GM21737 (cell line): Measurements from ENCODE around the gene GPRIN1.

Experiments
- ATAC-seq: cut with Tn5 transposase; IDR thresholded peaks from one replicate; pipeline ENCODE4 v1.9.1; 2021; ENCODE audit warnings: mild to moderate bottlenecking, moderate library complexity; ENCODE audit not compliant: unreplicated experiment

Gene GPRIN1

DNA sequence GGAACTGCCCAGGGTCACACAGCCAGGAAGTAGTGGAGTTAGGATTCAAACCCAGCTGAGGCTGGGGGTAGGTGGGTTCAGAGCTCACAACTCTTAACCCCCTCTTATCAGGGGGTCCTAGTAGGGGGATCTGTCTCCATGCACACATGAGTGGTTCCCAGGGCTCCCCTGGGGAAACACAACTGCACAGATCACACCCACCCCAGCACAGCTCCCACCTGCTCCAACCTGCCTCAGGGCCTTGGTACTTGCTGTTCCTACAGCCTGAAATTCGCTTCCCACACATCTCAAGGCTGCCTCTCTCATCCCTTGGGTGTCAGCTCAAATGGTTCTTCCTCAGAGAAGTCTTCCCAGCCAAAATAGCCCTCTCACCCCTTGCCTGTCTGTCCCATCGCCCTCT, 15.6 kb upstream of the GPRIN1 start:
- no peak for ATAC-seq

GRCh38 chr5:176624938-176625337, 15.0 kb upstream of the GPRIN1 start:
- ATAC-seq = no peak

DNA sequence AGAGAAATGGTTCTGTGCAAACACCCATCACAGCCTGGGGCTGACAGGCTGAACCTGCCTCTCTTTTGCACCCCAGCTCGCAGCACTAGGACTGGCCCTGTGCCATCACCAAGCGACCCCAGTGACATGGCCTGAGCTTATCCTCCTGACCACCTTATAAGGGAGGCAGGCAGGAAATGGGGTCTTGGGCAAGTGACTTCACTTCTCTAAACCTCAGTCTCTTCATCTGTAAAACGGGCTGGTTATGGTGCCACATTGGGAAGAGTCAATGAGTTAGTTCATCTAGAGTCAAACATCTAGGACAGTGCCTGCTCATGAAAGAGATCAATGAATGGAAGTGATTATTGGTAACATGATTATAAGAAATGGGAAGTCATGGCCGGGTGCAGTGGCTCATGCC, 14.2 kb upstream of the GPRIN1 start:
- ATAC-seq = no peak

DNA sequence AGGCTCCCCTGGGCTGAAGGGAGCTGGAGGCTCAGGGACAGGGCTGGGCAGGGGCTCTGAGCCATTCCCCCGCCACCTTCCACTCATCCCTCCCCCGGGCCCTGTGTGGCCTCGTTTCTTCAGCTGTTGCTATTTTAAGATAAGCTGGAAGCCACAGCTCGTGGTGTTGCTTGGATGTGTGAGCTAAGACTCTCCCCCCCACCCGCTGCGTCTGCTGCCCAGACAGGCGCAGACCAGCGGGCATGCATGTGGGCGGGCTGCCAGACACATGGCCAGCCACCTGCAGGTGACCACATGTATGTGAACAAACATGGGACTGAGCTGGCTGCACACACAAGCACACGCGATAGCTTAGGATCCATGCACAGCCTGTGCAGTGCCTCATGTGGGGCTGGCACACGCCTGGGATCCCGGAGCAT, 11.7 kb upstream of the GPRIN1 start:
- no peak for ATAC-seq

- ATAC-seq = no peak
Observed at GRCh38 chr5:176620333-176620981, 10.5 kb upstream of the GPRIN1 start.

DNA sequence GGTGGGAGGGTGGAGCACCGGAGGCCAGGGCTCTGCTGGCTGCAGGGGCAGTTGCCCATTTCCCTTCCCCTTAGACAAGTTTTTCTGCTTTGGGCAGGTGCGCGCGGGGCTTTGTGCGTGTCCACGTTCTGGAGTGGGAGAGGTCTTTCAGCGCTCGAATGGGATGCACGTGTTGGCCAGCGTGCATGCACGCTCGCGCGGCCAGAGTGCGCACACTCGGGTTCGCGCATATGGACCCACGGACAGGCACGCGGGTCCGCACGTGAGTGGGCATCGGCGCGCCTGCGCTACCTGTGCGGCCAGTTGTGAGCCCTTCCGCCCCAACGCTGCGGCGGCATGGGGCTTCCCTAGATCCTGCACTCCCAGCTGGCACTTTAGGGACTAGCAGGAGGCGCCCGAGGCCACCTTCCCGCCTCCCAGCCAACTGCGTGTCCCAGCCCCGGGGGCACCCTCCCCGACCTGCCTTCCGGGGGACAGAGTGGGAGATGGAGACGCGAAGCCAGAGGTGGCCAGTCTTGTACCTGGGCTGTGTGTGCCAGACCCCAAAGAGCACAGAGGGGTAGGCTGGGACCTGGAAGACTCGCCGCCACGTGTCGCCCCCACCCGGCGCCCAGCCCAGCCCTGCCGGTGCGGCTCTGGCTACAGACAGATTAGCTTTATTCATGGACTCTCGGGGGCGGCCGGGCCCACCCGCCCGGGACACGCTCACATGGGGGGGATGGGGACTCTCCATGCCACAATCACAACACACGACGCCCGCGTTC, 9.8 kb upstream of the GPRIN1 start:
- no peak for ATAC-seq

- ATAC-seq = peak; percentile 81
Observed at GRCh38 chr5:176619203-176619568, 9.2 kb upstream of the GPRIN1 start.

- no peak for ATAC-seq
Observed at GRCh38 chr5:176618783-176619182, 8.8 kb upstream of the GPRIN1 start.

GRCh38 chr5:176616511-176616910, 6.6 kb upstream of the GPRIN1 start:
- ATAC-seq = no peak

DNA sequence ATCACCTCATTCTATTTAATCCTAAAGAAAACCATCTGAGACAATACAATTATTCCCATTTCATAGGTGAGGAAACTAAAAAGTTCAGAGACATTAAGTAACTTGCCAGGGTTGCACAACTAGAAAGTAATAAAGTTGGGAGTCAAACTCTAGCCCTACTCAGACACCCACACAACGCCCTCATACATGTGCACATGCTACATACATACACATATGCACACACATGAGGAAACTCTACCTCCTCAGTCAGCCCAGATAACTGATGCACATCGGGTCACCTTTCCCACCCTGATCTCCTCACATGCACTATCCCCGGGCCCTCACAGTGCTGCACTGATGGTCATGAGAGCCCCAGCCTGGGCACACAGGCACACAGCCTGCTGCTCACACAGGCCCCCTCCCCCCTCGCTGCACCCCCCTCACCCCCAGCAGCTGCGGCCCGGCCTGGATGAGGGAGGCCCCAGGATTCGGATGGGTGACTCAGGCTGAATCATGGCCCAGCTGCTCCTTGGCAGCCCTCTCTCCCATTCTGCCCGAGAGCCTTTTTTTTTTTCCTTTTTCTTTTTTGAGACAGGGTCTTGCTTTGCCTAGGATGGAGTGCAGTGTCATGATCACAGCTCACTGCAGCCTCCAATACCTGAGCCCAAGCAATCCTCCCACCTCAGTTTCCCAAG, 5.0 kb upstream of the GPRIN1 start:
- no peak for ATAC-seq

DNA sequence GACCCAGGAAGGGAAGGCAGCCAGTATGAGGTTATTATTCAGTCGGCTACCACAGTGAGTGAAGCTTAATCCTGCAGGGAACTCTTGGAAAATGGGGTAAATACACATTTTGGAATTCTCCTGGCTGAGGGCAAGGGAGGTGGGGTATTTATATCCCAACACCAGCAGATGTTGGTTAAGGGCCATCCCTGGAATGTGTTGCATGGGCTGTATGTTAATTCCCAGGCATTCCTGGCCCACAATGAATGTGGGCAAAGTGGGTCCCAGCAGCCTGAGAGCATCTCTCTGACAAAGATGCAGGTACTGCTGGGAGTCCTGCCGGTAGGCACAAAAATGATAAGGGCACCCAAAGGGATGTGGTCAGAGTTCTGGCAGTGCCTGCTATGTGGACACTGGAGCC, 2.9 kb upstream of the GPRIN1 start:
- no peak for ATAC-seq

DNA sequence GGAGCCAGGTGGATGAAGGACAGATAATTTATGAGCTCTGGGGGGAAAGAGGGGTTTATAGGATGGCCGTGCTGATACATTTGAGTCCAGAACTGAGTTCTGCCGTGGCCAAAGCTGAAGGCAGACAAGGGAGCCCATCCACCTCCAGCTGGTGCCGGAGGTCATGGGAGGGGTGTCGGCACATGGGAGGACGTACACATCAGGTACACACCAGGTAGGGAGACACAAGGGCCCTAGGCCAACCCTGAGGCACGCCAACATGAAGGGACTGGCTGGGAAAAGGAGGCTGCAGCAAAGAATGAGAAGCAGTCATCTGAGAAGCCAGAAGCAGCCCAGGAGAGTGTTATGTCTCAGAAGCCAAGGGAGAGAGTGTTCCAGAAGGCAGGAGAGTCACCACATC, 2.1 kb upstream of the GPRIN1 start:
- no peak for ATAC-seq

DNA sequence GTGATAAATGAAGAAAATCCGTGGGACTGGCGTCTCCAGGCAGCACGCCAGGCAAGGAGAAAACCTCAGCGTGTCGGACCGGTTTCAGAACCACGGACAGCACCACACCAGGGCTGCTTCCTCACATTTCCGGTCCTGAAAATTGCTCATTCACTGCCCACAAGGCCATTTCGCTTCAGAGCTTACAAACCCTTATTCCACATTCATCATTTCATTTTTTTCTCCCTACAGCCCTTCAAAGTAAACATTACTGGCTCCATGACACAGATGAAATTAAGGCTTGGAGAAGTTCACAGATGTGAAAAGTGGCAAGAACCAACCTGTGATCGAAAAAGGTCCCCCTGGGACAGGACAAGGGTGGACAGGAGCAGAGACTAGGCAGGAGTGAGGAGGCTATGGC, 1.5 kb upstream of the GPRIN1 start:
- no peak for ATAC-seq

DNA sequence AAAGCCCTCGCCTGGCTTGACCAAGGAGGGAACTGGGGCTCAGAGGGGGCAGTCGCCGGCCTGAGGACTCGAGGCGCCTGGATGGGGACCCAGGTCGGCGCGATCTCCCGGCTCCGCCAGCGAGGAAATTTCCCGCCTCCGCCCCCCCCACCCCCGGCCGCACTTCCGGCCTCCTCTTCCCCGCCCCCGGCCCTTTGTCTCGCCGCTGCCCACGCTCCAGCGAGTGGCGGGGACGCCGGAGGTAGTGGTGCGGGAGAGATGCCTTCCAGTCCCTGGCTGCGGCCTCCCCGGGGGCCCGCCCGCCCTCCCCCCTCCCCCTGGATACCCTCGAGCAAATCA, 448 bp upstream of the GPRIN1 start:
- peak; percentile 7 for ATAC-seq

DNA sequence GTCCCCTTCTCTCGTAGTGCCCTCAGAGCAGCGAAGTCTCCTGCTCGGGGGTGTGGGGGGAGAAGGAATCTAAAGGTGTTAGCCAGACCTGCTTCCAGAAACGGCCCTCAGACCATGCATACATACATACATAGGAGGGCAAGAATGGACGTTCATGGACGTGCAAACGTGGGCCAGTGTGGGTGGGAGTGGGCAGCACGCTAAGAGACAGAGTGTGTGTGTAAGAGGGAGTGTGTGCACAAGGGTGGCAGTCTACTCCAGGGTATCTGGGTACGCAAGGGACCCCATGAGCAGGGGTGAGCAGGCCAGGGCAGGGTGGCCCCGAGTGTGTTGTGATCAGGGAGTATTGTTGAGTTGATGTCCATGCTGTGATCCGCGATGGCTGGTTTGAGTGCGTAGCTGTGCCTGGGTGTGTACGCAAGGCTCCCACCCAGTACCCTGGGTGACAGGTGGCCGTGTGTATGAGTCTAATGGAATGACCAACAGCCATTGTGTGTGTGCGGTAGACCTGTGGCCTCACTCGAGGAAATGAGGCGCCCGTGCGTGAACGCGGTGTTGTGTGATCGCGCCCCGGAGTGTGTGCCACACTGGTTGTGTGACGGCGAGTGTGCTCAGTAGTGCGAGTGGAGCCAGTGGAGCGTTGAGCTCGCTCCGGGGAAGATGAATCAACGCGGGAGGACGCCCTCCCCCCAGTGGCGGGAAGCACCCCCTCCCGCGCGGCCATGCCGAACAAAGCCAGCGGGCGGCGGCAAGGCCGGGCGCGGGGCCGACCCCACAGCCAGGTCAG, 826 bp downstream of the GPRIN1 start:
- peak; percentile 15 for ATAC-seq

DNA sequence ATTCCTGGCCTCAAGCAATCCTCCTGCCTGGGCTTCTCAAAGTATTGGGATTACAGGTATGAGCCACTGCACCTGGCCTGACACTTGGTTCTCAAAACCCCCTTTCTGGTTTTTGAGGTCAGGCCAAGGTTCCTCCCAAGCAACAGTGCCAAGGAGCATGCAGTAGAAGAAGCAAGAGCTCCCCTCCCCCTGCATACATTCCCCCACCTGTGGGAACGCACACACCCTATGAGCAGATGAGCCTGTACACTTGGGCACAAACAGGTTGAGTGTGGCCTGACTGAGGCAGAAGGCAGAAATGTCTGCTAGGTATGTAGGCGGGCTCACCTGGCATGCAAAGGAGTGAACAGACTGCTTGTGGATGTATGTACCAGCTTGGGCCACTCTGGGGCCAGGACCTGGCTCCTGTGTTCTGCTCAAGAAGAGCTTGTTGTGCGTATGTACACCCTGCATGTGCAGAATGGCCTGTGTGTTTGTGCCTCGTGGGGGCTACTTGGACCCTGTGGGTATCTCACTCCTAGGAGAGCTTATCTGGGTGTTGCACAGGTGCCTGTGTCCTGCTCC, 1.7 kb downstream of the GPRIN1 start:
- no peak for ATAC-seq

- no peak for ATAC-seq
Observed at GRCh38 chr5:176606875-176607274, 3.1 kb downstream of the GPRIN1 start.

DNA sequence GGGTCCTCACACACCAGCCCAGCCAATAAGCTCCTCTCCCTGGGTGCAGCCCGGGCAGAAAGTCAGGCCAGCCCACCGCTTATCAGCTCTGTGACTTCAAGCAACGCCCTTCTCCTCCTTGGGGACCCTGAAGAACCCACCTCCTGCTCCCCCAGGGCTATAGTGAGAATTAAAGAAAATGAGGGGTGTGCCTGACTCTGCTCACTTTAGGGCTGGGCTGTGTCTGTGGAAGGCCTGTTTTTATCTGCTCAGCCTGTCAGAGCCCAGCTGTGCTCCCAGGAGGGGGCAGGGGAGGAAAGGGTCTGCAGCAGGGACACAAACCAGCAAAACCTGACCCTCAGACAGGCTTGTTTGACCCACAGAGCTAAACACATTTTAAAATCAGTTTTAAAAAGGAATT, 3.9 kb downstream of the GPRIN1 start:
- ATAC-seq = no peak

DNA sequence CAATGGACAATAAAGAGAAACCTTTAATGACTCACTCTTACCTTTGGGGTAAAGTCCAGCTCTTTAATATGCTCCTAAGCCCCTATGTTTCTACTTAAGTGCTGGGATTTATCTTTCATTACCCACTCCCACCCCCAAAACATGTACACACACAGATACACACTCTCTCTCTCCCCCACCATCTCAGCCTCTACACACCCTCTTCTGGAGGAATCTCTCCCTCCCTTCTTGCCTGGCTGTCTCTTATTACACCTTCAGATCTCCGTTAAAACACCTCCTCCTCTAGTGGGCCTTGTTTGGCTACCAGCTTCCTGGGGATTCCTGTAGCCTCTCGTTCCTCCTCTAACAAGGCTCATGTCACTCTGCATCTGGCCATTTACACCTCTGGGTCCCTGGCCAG, 6.9 kb downstream of the GPRIN1 start:
- ATAC-seq = no peak

DNA sequence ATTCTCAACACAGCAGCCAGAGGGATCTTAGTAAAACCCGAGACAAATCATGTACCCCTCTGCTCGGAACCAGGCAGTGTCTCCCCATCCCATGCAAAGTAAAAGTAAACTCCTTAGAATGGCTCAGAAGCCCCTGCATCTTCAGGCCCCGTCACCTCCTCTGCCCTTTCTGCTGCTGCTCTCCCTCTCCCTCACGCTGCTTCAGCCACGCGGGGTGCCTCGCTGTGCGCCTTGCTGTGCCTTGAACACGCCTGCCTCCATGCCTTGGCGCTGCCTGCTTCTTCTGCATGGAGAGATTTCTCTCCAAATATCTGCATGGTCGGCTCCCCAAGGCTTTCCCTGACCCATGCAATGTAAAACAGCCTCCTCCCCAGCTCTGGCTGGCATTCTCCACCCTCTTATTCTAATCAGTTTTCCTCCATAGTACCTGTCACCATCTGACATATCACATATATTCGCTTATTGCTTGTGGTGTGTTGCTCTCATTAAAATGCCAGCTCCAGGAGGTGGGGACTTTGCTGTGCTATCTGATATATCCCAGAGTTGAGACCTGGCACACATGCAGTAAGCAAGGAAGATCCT, 8.0 kb downstream of the GPRIN1 start:
- no peak for ATAC-seq
